HEK293 (cell line): ENCODE measurements around the gene PORCN.
"Not testable (repeated sequence)": the region's sequence is repeated elsewhere in the genome, so short reads cannot be mapped to it uniquely, and the experiment has no call there.

Source experiments
- CTCF ChIA-PET: fragments of 350-600 bp; formaldehyde crosslinking; extraction: SDS; loops from one replicate; lab custom pipeline; 2021; ENCODE audit warnings: antibody characterized with exemption; lab: Yijun Ruan, JAX
- POLR2A ChIA-PET: fragments of 300-600 bp; formaldehyde crosslinking; extraction: SDS; loops from one replicate; lab custom pipeline; 2020; ENCODE audit warnings: antibody characterized with exemption, inconsistent platforms; lab: Yijun Ruan, JAX
- H3K27ac ChIP-seq: fragments of 200-500 bp; sonication (Bioruptor generic); 2 replicates; pipeline ENCODE4 v1.5.1; 2014; ENCODE audit warnings: low read depth, low read length, control low read depth, inconsistent platforms; ENCODE audit errors: extremely low read depth
- H3K36me3 ChIP-seq, 2 experiments: fragments of 200-500 bp in 1 of 2; sonication (Bioruptor generic) in 1 of 2; 1 replicate in 1 of 2; 2 replicates in 1 of 2; pipeline ENCODE4 v1.5.1; 2014 to 2017; ENCODE audit warnings: inconsistent platforms in 2 of 2, low read length in 2 of 2; ENCODE audit not compliant: control insufficient read depth in 2 of 2, insufficient read depth in 1 of 2
- H3K4me1 ChIP-seq: fragments of 200-500 bp; sonication (Bioruptor generic); 2 replicates; pipeline ENCODE4 v1.5.1; 2014; ENCODE audit warnings: mild to moderate bottlenecking, low read length, inconsistent platforms; ENCODE audit not compliant: control insufficient read depth, insufficient read depth
- H3K4me3 ChIP-seq: 2 replicates; pipeline ENCODE4 v1.5.1; 2011; ENCODE audit warnings: low read depth, mild to moderate bottlenecking, control low read depth, low read length, moderate library complexity
- H3K9me3 ChIP-seq: fragments of 200-500 bp; sonication (Bioruptor generic); 2 replicates; pipeline ENCODE4 v1.5.1; 2014; ENCODE audit warnings: low read depth, low read length, inconsistent platforms; ENCODE audit not compliant: control insufficient read depth, insufficient read depth
- KLF1 ChIP-seq: fragments of 450-650 bp; formaldehyde crosslinking; IDR thresholded peaks from 2 replicates; pipeline ENCODE4 v1.5.1; 2016; ENCODE audit warnings: missing biosample characterization, missing genetic modification characterization
- PBX3 ChIP-seq: sonication (generic); formaldehyde crosslinking; IDR thresholded peaks from 2 replicates; pipeline ENCODE4 v1.8.1; 2022; ENCODE audit warnings: mild to moderate bottlenecking, moderate library complexity, missing genetic modification reagents
- PRDM1 ChIP-seq: fragments of 450-650 bp; formaldehyde crosslinking; IDR thresholded peaks from 2 replicates; pipeline ENCODE4; 2016; ENCODE audit warnings: missing biosample characterization, missing genetic modification characterization
- SALL2 ChIP-seq: fragments of 450-650 bp; formaldehyde crosslinking; IDR thresholded peaks from 2 replicates; pipeline ENCODE4 v1.5.0; 2017; ENCODE audit warnings: missing biosample characterization, mild to moderate bottlenecking, missing genetic modification characterization, borderline replicate concordance
- TSHZ1 ChIP-seq: fragments of 450-650 bp; formaldehyde crosslinking; IDR thresholded peaks from 2 replicates; pipeline ENCODE4 v1.5.1; 2016; ENCODE audit warnings: missing biosample characterization, missing genetic modification characterization, borderline replicate concordance
- ZBTB8A ChIP-seq: fragments of 450-650 bp; formaldehyde crosslinking; IDR thresholded peaks from 2 replicates; pipeline ENCODE4 v1.5.1; 2016; ENCODE audit warnings: missing biosample characterization, missing genetic modification characterization
- ZNF121 ChIP-seq: fragments of 450-650 bp; formaldehyde crosslinking; IDR thresholded peaks from 2 replicates; pipeline ENCODE4 v1.5.1; 2016; ENCODE audit warnings: missing biosample characterization, missing genetic modification characterization
- ZNF155 ChIP-seq: fragments of 450-650 bp; formaldehyde crosslinking; IDR thresholded peaks from 2 replicates; pipeline ENCODE4 v1.5.1; 2016; ENCODE audit warnings: missing biosample characterization, missing genetic modification characterization
- ZNF175 ChIP-seq: fragments of 450-650 bp; formaldehyde crosslinking; IDR thresholded peaks from 2 replicates; pipeline ENCODE4 v1.5.1; 2016; ENCODE audit warnings: missing biosample characterization, missing genetic modification characterization
- ZNF19 ChIP-seq: fragments of 450-650 bp; formaldehyde crosslinking; IDR thresholded peaks from 2 replicates; pipeline ENCODE4; 2016; ENCODE audit warnings: missing biosample characterization, missing genetic modification characterization, low read depth
- ZNF214 ChIP-seq: fragments of 450-650 bp; formaldehyde crosslinking; IDR thresholded peaks from 2 replicates; pipeline ENCODE4 v1.5.1; 2017; ENCODE audit warnings: missing biosample characterization, mild to moderate bottlenecking, missing genetic modification characterization, borderline replicate concordance
- ZNF274 ChIP-seq, 2 experiments: fragments of 200-500 bp in 1 of 2; fragments of 450-650 bp in 1 of 2; sonication (Bioruptor generic) in 1 of 2; formaldehyde crosslinking in 1 of 2; IDR thresholded peaks; 2 replicates each; pipeline versions ENCODE4 v1.5.1 to v1.6.1; 2014 to 2016; ENCODE audit warnings: borderline replicate concordance in 1 of 2, inconsistent platforms in 1 of 2, low read length in 1 of 2, missing biosample characterization in 1 of 2, missing genetic modification characterization in 1 of 2
- ZNF404 ChIP-seq: fragments of 450-650 bp; formaldehyde crosslinking; IDR thresholded peaks from 2 replicates; pipeline ENCODE4 v1.5.1; 2017; ENCODE audit warnings: missing biosample characterization, missing genetic modification characterization
- ZNF416 ChIP-seq: fragments of 450-650 bp; formaldehyde crosslinking; IDR thresholded peaks from 2 replicates; pipeline ENCODE4 v1.5.1; 2016; ENCODE audit warnings: missing biosample characterization, missing genetic modification characterization
- ZNF426 ChIP-seq: fragments of 450-650 bp; formaldehyde crosslinking; IDR thresholded peaks from 2 replicates; pipeline ENCODE4 v1.5.1; 2017; ENCODE audit warnings: missing biosample characterization, missing genetic modification characterization, mild to moderate bottlenecking, inconsistent platforms, moderate library complexity
- ZNF473 ChIP-seq: fragments of 450-650 bp; formaldehyde crosslinking; IDR thresholded peaks from 2 replicates; pipeline ENCODE4 v1.5.1; 2017; ENCODE audit warnings: missing biosample characterization, missing genetic modification characterization
- ZNF48 ChIP-seq: fragments of 450-650 bp; formaldehyde crosslinking; IDR thresholded peaks from 2 replicates; pipeline ENCODE4 v1.5.1; 2016; ENCODE audit warnings: missing biosample characterization, missing genetic modification characterization
- ZNF555 ChIP-seq: fragments of 450-650 bp; formaldehyde crosslinking; conservative IDR thresholded peaks from 2 replicates; pipeline ENCODE4 v1.5.1; 2017; ENCODE audit warnings: missing biosample characterization, mild to moderate bottlenecking, missing genetic modification characterization, inconsistent platforms
- ZNF571 ChIP-seq: fragments of 450-650 bp; formaldehyde crosslinking; IDR thresholded peaks from 2 replicates; pipeline ENCODE4 v1.5.0; 2017; ENCODE audit warnings: missing biosample characterization, missing genetic modification characterization
- ZNF670 ChIP-seq: fragments of 450-650 bp; formaldehyde crosslinking; IDR thresholded peaks from 2 replicates; pipeline ENCODE4 v1.5.1; 2016; ENCODE audit warnings: missing biosample characterization, missing genetic modification characterization, low read depth
- ZNF692 ChIP-seq: fragments of 450-650 bp; formaldehyde crosslinking; IDR thresholded peaks from 2 replicates; pipeline ENCODE4 v1.5.1; 2016; ENCODE audit warnings: missing biosample characterization, missing genetic modification characterization
- ZNF776 ChIP-seq: fragments of 450-650 bp; formaldehyde crosslinking; IDR thresholded peaks from 2 replicates; pipeline ENCODE4 v1.5.0; 2017; ENCODE audit warnings: missing biosample characterization, missing genetic modification characterization, borderline replicate concordance

PORCN gene

GRCh38 chrX:48523682-48524081 lies 14.9 kb downstream of the PORCN start:
- Histone ChIP-seq H3K27ac (no peak overlapping the region), H3K9me3 (no peaks in the 10 kb centered on the region), H3K36me3 (peaks cover 23 to 35% of the 10 kb centered on the region in 2 experiments), H3K4me3 (no peak overlapping the region), H3K4me1 (no peaks in the 10 kb centered on the region)
- ChIA-PET POLR2A (no interaction called here), CTCF (no interaction called here)
- TF ChIP-seq ZBTB8A (tag by site-specific recombination) (no peak), ZNF416 (tag by site-specific recombination) (no peak), ZNF19 (tag by site-specific recombination) (no peak), TSHZ1 (tag by site-specific recombination) (no peak), ZNF426 (tag by site-specific recombination) (no peak), ZNF670 (tag by site-specific recombination) (no peak)

GRCh38 chrX:48525853-48526252 lies 17.1 kb downstream of the PORCN start:
- peaks cover 27 to 40% of the 10 kb centered on the region in 2 experiments for H3K36me3 ChIP-seq
- H3K27ac ChIP-seq, H3K4me1 ChIP-seq, H3K4me3 ChIP-seq, CTCF ChIA-PET, H3K9me3 ChIP-seq: not testable (repeated sequence)
- POLR2A ChIA-PET: interaction anchor here (0.9 kb wide), 1 partner anchor 14 kb away, joined by 4 read pairs; the partner anchor contains the start of gene TBC1D25

- Histone ChIP-seq H3K27ac (no peak overlapping the region), H3K4me3 (no peak overlapping the region), H3K36me3 (peaks cover 13 to 30% of the 10 kb centered on the region in 2 experiments; a peak in 2 of 3 replicates), H3K4me1 (no peaks in the 10 kb centered on the region), H3K9me3 (no peaks in the 10 kb centered on the region)
- CTCF ChIA-PET: no interaction called here
- TF ChIP-seq ZNF274 (IDR thresholded peaks at IDR 0.05; ENCODE audit: low read length) (no peak), ZNF274 (tag by site-specific recombination; IDR thresholded peaks at IDR 0.05; ENCODE audit: borderline replicate concordance) (no peak), SALL2 (no peak)
- POLR2A ChIA-PET: interaction anchor here (2.0 kb wide), 1 partner anchor 9 kb away, joined by 8 read pairs; the partner anchor contains the start of gene EBP
Measured at GRCh38 chrX:48530736-48531135, 21.9 kb downstream of the PORCN start.

GRCh38 chrX:48531358-48531959 lies 22.7 kb downstream of the PORCN start:
- CTCF ChIA-PET: no interaction called here
- POLR2A ChIA-PET: interaction anchor here (2.0 kb wide), 1 partner anchor 10 kb away, joined by 8 read pairs; the partner anchor contains the start of gene EBP
- peaks cover 6 to 27% of the 10 kb centered on the region in 2 experiments; a peak in 2 of 3 replicates for H3K36me3 ChIP-seq
- H3K4me3 ChIP-seq: no peak overlapping the region
- no peak overlapping the region for H3K27ac ChIP-seq
- H3K9me3 ChIP-seq: no peaks in the 10 kb centered on the region
- no peaks in the 10 kb centered on the region for H3K4me1 ChIP-seq
- TF ChIP-seq ZNF155 (tag by site-specific recombination): no peak
- TF ChIP-seq PRDM1: 0 out of 2 replicates have a peak, but pooled peaks have one; percentile 22
- TF ChIP-seq ZNF555 (tag by site-specific recombination): no peak
- no peak for TF ChIP-seq ZNF571
- TF ChIP-seq KLF1: peak; percentile 63; the same call in 1 of the 2 replicates
- TF ChIP-seq ZNF214: no peak
- TF ChIP-seq PBX3 (CRISPR knock-in tag): no peak
- TF ChIP-seq ZNF48 (tag by site-specific recombination): no peak
- TF ChIP-seq ZNF404: no peak
- TF ChIP-seq ZNF121 (tag by site-specific recombination): no peak
- no peak for TF ChIP-seq ZNF776 (tag by site-specific recombination)
- TF ChIP-seq ZNF692 (tag by site-specific recombination): 0 out of 2 replicates have a peak, but pooled peaks have one; percentile 16
- no peak for TF ChIP-seq ZNF175 (tag by site-specific recombination)
- no peak for TF ChIP-seq ZNF473 (tag by site-specific recombination)
